H9 (cell line): ENCODE results near the gene TRAK1. TPM values are rescaled to one million over a fixed set of nuclear protein-coding genes. Genes with fewer than 3 reads are reported as not detected.

Experiments used
- DNase-seq: peaks from one replicate; pipeline ENCODE4 v3.0.0-alpha.2; 2017
- H2AFZ ChIP-seq: one replicate; pipeline ENCODE4 v1.6.1; 2013; ENCODE audit warnings: mild to moderate bottlenecking, low read length, control low read depth, moderate library complexity
- H2AK5ac ChIP-seq: 2 replicates; pipeline ENCODE4 v1.6.1; 2013; ENCODE audit warnings: low read length, control low read depth, mixed read lengths; ENCODE audit not compliant: insufficient read length
- H2BK120ac ChIP-seq: one replicate; pipeline ENCODE4 v1.6.1; 2013; ENCODE audit warnings: low read depth, mild to moderate bottlenecking, low read length, control low read depth, inconsistent platforms; ENCODE audit not compliant: poor library complexity, severe bottlenecking
- H2BK12ac ChIP-seq: 2 replicates; pipeline ENCODE4 v1.6.1; 2013; ENCODE audit warnings: low read length, control low read depth, mixed read lengths, low read depth; ENCODE audit not compliant: insufficient read length
- H2BK15ac ChIP-seq: 2 replicates; pipeline ENCODE4 v1.6.1; 2013; ENCODE audit warnings: low read depth, low read length, control low read depth
- H2BK20ac ChIP-seq: one replicate; pipeline ENCODE4 v1.6.1; 2013; ENCODE audit warnings: low read depth, mild to moderate bottlenecking, low read length, control low read depth, inconsistent platforms; ENCODE audit not compliant: poor library complexity, severe bottlenecking
- H2BK5ac ChIP-seq: 2 replicates; pipeline ENCODE4 v1.6.1; 2013; ENCODE audit warnings: low read length, control low read depth, mixed read lengths; ENCODE audit not compliant: insufficient read length
- H3K14ac ChIP-seq: 2 replicates; pipeline ENCODE4 v1.6.1; 2013; ENCODE audit warnings: low read length, control low read depth; ENCODE audit not compliant: insufficient read depth
- H3K18ac ChIP-seq: 2 replicates; pipeline ENCODE4 v1.6.1; 2013; ENCODE audit warnings: low read depth, mild to moderate bottlenecking, mixed read lengths, low read length, control low read depth; ENCODE audit not compliant: insufficient read length
- H3K23ac ChIP-seq: 2 replicates; pipeline ENCODE4 v1.6.1; 2013; ENCODE audit warnings: low read length, control low read depth, mixed read lengths, low read depth; ENCODE audit not compliant: insufficient read length
- H3K23me2 ChIP-seq: 2 replicates; pipeline ENCODE4 v1.6.1; 2013; ENCODE audit warnings: low read depth, mild to moderate bottlenecking, mixed read lengths, low read length, control low read depth; ENCODE audit not compliant: insufficient read length, poor library complexity, severe bottlenecking
- H3K27ac ChIP-seq: 2 replicates; pipeline ENCODE4 v1.5.1; 2013; ENCODE audit warnings: low read length, control low read depth, mixed read lengths, low read depth; ENCODE audit not compliant: insufficient read length
- H3K27me3 ChIP-seq: 2 replicates; pipeline ENCODE4 v1.6.1; 2013; ENCODE audit warnings: low read length, control low read depth, inconsistent platforms; ENCODE audit not compliant: insufficient read depth
- H3K4ac ChIP-seq: 2 replicates; pipeline ENCODE4 v1.6.1; 2013; ENCODE audit warnings: low read depth, mild to moderate bottlenecking, control low read depth, inconsistent platforms, low read length, moderate library complexity
- H3K4me1 ChIP-seq: 2 replicates; pipeline ENCODE4 v1.6.1; 2013; ENCODE audit warnings: low read length, control low read depth, inconsistent platforms; ENCODE audit not compliant: insufficient read depth
- H3K4me2 ChIP-seq: 2 replicates; pipeline ENCODE4 v1.6.1; 2013; ENCODE audit warnings: low read length, control low read depth, mixed read lengths; ENCODE audit not compliant: insufficient read length, insufficient read depth
- H3K56ac ChIP-seq: 2 replicates; pipeline ENCODE4 v1.6.1; 2013; ENCODE audit warnings: low read depth, mild to moderate bottlenecking, mixed read lengths, low read length, control low read depth; ENCODE audit not compliant: insufficient read length
- H3K79me1 ChIP-seq: 2 replicates; pipeline ENCODE4 v1.6.1; 2013; ENCODE audit warnings: low read depth, mild to moderate bottlenecking, moderate library complexity, low read length, control low read depth, inconsistent platforms; ENCODE audit not compliant: insufficient read depth, poor library complexity, severe bottlenecking
- H3K79me2 ChIP-seq: 2 replicates; pipeline ENCODE4 v1.6.1; 2013; ENCODE audit warnings: low read length, control low read depth, inconsistent platforms; ENCODE audit not compliant: insufficient read depth
- H3K9ac ChIP-seq: 2 replicates; pipeline ENCODE4 v1.6.1; 2013; ENCODE audit warnings: low read length, control low read depth, mixed read lengths; ENCODE audit not compliant: insufficient read length; ENCODE audit errors: extremely low read depth
- H3K9me3 ChIP-seq: one replicate; pipeline ENCODE4 v1.6.1; 2013; ENCODE audit warnings: low read depth, low read length, inconsistent platforms; ENCODE audit not compliant: control insufficient read depth
- H3T11ph ChIP-seq: one replicate; pipeline ENCODE4 v1.6.1; 2013; ENCODE audit warnings: mild to moderate bottlenecking, low read length, control low read depth, inconsistent platforms
- H4K20me1 ChIP-seq: one replicate; pipeline ENCODE4 v1.6.1; 2013; ENCODE audit not compliant: control insufficient read depth, insufficient read length, insufficient read depth
- H4K5ac ChIP-seq: 2 replicates; pipeline ENCODE4 v1.6.1; 2013; ENCODE audit warnings: low read depth, mild to moderate bottlenecking, mixed read lengths, low read length, control low read depth; ENCODE audit not compliant: insufficient read length
- H4K8ac ChIP-seq: replicated peaks from 2 replicates; pipeline ENCODE4 v1.6.1; 2013; ENCODE audit warnings: low read length, control low read depth, mixed read lengths, low read depth; ENCODE audit not compliant: insufficient read length
- H4K91ac ChIP-seq: 2 replicates; pipeline ENCODE4 v1.6.1; 2013; ENCODE audit warnings: low read depth, mild to moderate bottlenecking, moderate library complexity, mixed read lengths, low read length, control low read depth; ENCODE audit not compliant: insufficient read length
- H3K27ac Mint-ChIP-seq, 3 experiments: 2 replicates in 2 of 3; 3 replicates in 1 of 3; pipeline ENCODE4 v1.8.0; 2020 to 2021; ENCODE audit warnings: mixed read lengths in 3 of 3, mild to moderate bottlenecking in 1 of 3, moderate library complexity in 1 of 3
- H3K27me3 Mint-ChIP-seq: 2 replicates; pipeline ENCODE4 v1.8.0; 2021; ENCODE audit warnings: low read depth, mild to moderate bottlenecking, moderate library complexity, mixed read lengths
- H3K36me3 Mint-ChIP-seq, 3 experiments: 2 replicates in 2 of 3; 3 replicates in 1 of 3; pipeline ENCODE4 v1.8.0; 2020 to 2021; ENCODE audit warnings: low read depth in 3 of 3, mixed read lengths in 3 of 3; ENCODE audit not compliant: insufficient read depth in 1 of 3
- H3K4me1 Mint-ChIP-seq, 2 experiments: 2 replicates each; pipeline ENCODE4 v1.8.0; 2020; ENCODE audit warnings: mixed read lengths in 2 of 2
- H3K4me3 Mint-ChIP-seq, 2 experiments: 2 replicates in 1 of 2; 3 replicates in 1 of 2; pipeline ENCODE4 v1.8.0; 2020 to 2021; ENCODE audit warnings: mild to moderate bottlenecking in 2 of 2, mixed read lengths in 2 of 2, moderate library complexity in 1 of 2
- H3K9me3 Mint-ChIP-seq, 2 experiments: 2 replicates in 1 of 2; 3 replicates in 1 of 2; pipeline ENCODE4 v1.8.0; 2020; ENCODE audit warnings: mild to moderate bottlenecking in 2 of 2, mixed read lengths in 2 of 2, moderate library complexity in 1 of 2
- CTCF ChIP-seq: fragments of 200-600 bp; sonication (generic); conservative IDR thresholded peaks from 3 replicates; pipeline ENCODE4 v1.8.0; 2021; ENCODE audit warnings: antibody characterized with exemption, mild to moderate bottlenecking
- WGBS: extraction: QIAGEN DNeasy Blood & Tissue Kit; methylation state at CpG from one replicate; pipeline ENCODE4 v1.1.7; 2013; ENCODE audit warnings: missing lambda C conversion rate, low lambda C conversion rate, mixed read lengths; ENCODE audit not compliant: insufficient read length; ENCODE audit errors: extremely low coverage; 5-methylcytosine and 5-hydroxymethylcytosine counted together
- total RNA-seq: library from RNA; stranded (reverse); gene quantifications from 2 replicates; pipeline ENCODE4 v1.2.1, GENCODE V29; 2021

Gene TRAK1
- total RNA-seq, 1 experiment from 2014 or later, result 34.2 TPM

- H3K27me3 ChIP-seq, result no peaks in the 10 kb centered on the region
- no peak overlapping the region for H3K14ac ChIP-seq
- no peak overlapping the region for H2BK120ac ChIP-seq
- Mint-ChIP-seq H3K4me1 (peaks cover 11 to 20% of the 10 kb centered on the region in 2 experiments), H3K27me3 (no peaks in the 10 kb centered on the region), H3K36me3 (peaks cover 11 to 34% (median 30%) of the 10 kb centered on the region in 3 experiments; a peak in 6 of 7 replicates), H3K9me3 (no peaks in the 10 kb centered on the region), H3K27ac (peak overlapping the region; percentile 11 to 74 (median 29); a peak in 3 of 7 replicates), H3K4me3 (no peak overlapping the region)
- TF ChIP-seq CTCF, result no peak
- H3K4ac ChIP-seq, result no peak overlapping the region
- no peak overlapping the region for H2BK12ac ChIP-seq
- H2BK20ac ChIP-seq, result no peak overlapping the region
- H2BK15ac ChIP-seq, result no peak overlapping the region
- H3K4me2 ChIP-seq, result no peak overlapping the region
- H2AFZ ChIP-seq, result no peak overlapping the region
- H3K79me1 ChIP-seq, result no peaks in the 10 kb centered on the region
- H3K27ac ChIP-seq, result no peak overlapping the region
- H3K23me2 ChIP-seq, result no peaks in the 10 kb centered on the region
- H3K18ac ChIP-seq, result no peak overlapping the region
- H3K23ac ChIP-seq, result no peak overlapping the region
- no peaks in the 10 kb centered on the region for H3K9me3 ChIP-seq
- peaks cover 1% of the 10 kb centered on the region; the same call in 1 of the 2 replicates for H3K79me2 ChIP-seq
- no peak overlapping the region for H4K8ac ChIP-seq
- DNase-seq, result no peak
- H4K91ac ChIP-seq, result no peak overlapping the region
- H2AK5ac ChIP-seq, result no peak overlapping the region
- no peak overlapping the region for H3T11ph ChIP-seq
- H3K9ac ChIP-seq, result no peak overlapping the region
- H3K56ac ChIP-seq, result no peak overlapping the region
- H3K4me1 ChIP-seq, result peaks cover 3% of the 10 kb centered on the region; the same call in 1 of the 2 replicates
- no peak overlapping the region for H2BK5ac ChIP-seq
- H4K5ac ChIP-seq, result no peak overlapping the region
- WGBS, result no CpG with 5 or more reads among the region's 23 CpGs
- H4K20me1 ChIP-seq, result no peaks in the 10 kb centered on the region
Observed at GRCh38 chr3:42184651-42185443, 93.7 kb downstream of the TRAK1 start.
